ENCODE measurements around the gene SMG1.
"Not testable (repeated sequence)": the region's sequence is repeated elsewhere in the genome, so short reads cannot be mapped to it uniquely, and the experiment has no call there.

The SMG1 gene

GRCh38 chr16:18877734-18878133 lies 48.5 kb downstream of the SMG1 start:
- H3K4me1 ChIP-seq (ENCODE audit: insufficient read depth, low read length); H3K27ac ChIP-seq (ENCODE audit: low read depth, low read length); H3K9ac ChIP-seq (ENCODE audit: low read length); H3K4me3 ChIP-seq (ENCODE audit: low read depth in 1 of 2, low read length in 2 of 2); H3K27me3 ChIP-seq (ENCODE audit: control insufficient read depth in 1 of 2, insufficient read depth in 2 of 2, low read length in 2 of 2); H3K9me3 ChIP-seq (ENCODE audit: low read length); H3K36me3 ChIP-seq (ENCODE audit: insufficient read depth, low read length): not testable (repeated sequence)

GRCh38 chr16:18877259-18877658 lies 48.9 kb downstream of the SMG1 start:
- not testable (repeated sequence) for H3K36me3 ChIP-seq (ENCODE audit: insufficient read depth, low read length); H3K27me3 ChIP-seq (ENCODE audit: control insufficient read depth in 1 of 2, insufficient read depth in 2 of 2, low read length in 2 of 2); H3K4me3 ChIP-seq (ENCODE audit: low read depth in 1 of 2, low read length in 2 of 2); H3K9ac ChIP-seq (ENCODE audit: low read length); H3K27ac ChIP-seq (ENCODE audit: low read depth, low read length); H3K4me1 ChIP-seq (ENCODE audit: insufficient read depth, low read length); H3K9me3 ChIP-seq (ENCODE audit: low read length)

GRCh38 chr16:18876301-18876700 lies 49.9 kb downstream of the SMG1 start:
- not testable (repeated sequence) for H3K4me1 ChIP-seq (ENCODE audit: insufficient read depth, low read length); H3K9ac ChIP-seq (ENCODE audit: low read length); H3K27me3 ChIP-seq (ENCODE audit: control insufficient read depth in 1 of 2, insufficient read depth in 2 of 2, low read length in 2 of 2); H3K36me3 ChIP-seq (ENCODE audit: insufficient read depth, low read length); H3K27ac ChIP-seq (ENCODE audit: low read depth, low read length); H3K4me3 ChIP-seq (ENCODE audit: low read depth in 1 of 2, low read length in 2 of 2); H3K9me3 ChIP-seq (ENCODE audit: low read length)

GRCh38 chr16:18869043-18869771 lies 57.0 kb downstream of the SMG1 start:
- not testable (repeated sequence) for H3K27ac ChIP-seq (ENCODE audit: low read depth, low read length); H3K4me3 ChIP-seq (ENCODE audit: low read depth in 1 of 2, low read length in 2 of 2); H3K36me3 ChIP-seq (ENCODE audit: insufficient read depth, low read length); H3K4me1 ChIP-seq (ENCODE audit: insufficient read depth, low read length); H3K9ac ChIP-seq (ENCODE audit: low read length); H3K27me3 ChIP-seq (ENCODE audit: control insufficient read depth in 1 of 2, insufficient read depth in 2 of 2, low read length in 2 of 2); H3K9me3 ChIP-seq (ENCODE audit: low read length)

GRCh38 chr16:18866277-18866823 lies 59.9 kb downstream of the SMG1 start:
- not testable (repeated sequence) for H3K36me3 ChIP-seq (ENCODE audit: insufficient read depth, low read length); H3K27ac ChIP-seq (ENCODE audit: low read depth, low read length); H3K27me3 ChIP-seq (ENCODE audit: control insufficient read depth in 1 of 2, insufficient read depth in 2 of 2, low read length in 2 of 2); H3K9me3 ChIP-seq (ENCODE audit: low read length); H3K4me1 ChIP-seq (ENCODE audit: insufficient read depth, low read length); H3K9ac ChIP-seq (ENCODE audit: low read length); H3K4me3 ChIP-seq (ENCODE audit: low read depth in 1 of 2, low read length in 2 of 2)

GRCh38 chr16:18862891-18863290 lies 63.3 kb downstream of the SMG1 start:
- not testable (repeated sequence) for H3K27me3 ChIP-seq (ENCODE audit: control insufficient read depth in 1 of 2, insufficient read depth in 2 of 2, low read length in 2 of 2); H3K36me3 ChIP-seq (ENCODE audit: insufficient read depth, low read length)

GRCh38 chr16:18855196-18855595 lies 71.0 kb downstream of the SMG1 start:
- Histone ChIP-seq H3K4me1 (ENCODE audit: insufficient read depth, low read length) (no peaks in the 10 kb centered on the region), H3K9ac (ENCODE audit: low read length) (no peak overlapping the region), H3K36me3 (ENCODE audit: insufficient read depth, low read length) (peaks cover 27% of the 10 kb centered on the region), H3K27me3 (ENCODE audit: control insufficient read depth in 1 of 2, insufficient read depth in 2 of 2, low read length in 2 of 2) (no peaks in the 10 kb centered on the region), H3K27ac (ENCODE audit: low read depth, low read length) (no peak overlapping the region), H3K4me3 (ENCODE audit: low read depth in 1 of 2, low read length in 2 of 2) (no peak overlapping the region), H3K9me3 (ENCODE audit: low read length) (no peaks in the 10 kb centered on the region)

More at GRCh38 chr16:18862891-18863290, 63.3 kb downstream of the SMG1 start:
- H3K27ac ChIP-seq (ENCODE audit: low read depth, low read length); H3K4me1 ChIP-seq (ENCODE audit: insufficient read depth, low read length); H3K4me3 ChIP-seq (ENCODE audit: low read depth in 1 of 2, low read length in 2 of 2); H3K9ac ChIP-seq (ENCODE audit: low read length); H3K9me3 ChIP-seq (ENCODE audit: low read length): not testable (repeated sequence)

- Histone ChIP-seq H3K9me3 (ENCODE audit: low read length) (no peaks in the 10 kb centered on the region), H3K27ac (ENCODE audit: low read depth, low read length) (no peak overlapping the region), H3K27me3 (ENCODE audit: control insufficient read depth in 1 of 2, insufficient read depth in 2 of 2, low read length in 2 of 2) (no peaks in the 10 kb centered on the region), H3K9ac (ENCODE audit: low read length) (no peak overlapping the region), H3K36me3 (ENCODE audit: insufficient read depth, low read length) (peaks cover 41% of the 10 kb centered on the region), H3K4me1 (ENCODE audit: insufficient read depth, low read length) (no peaks in the 10 kb centered on the region), H3K4me3 (ENCODE audit: low read depth in 1 of 2, low read length in 2 of 2) (no peak overlapping the region)
These were observed 72.5 kb downstream of the SMG1 start for GRCh38 chr16:18853694-18854093.

GRCh38 chr16:18852647-18853046 lies 73.6 kb downstream of the SMG1 start:
- Histone ChIP-seq H3K9me3 (ENCODE audit: low read length) (no peaks in the 10 kb centered on the region), H3K27me3 (ENCODE audit: control insufficient read depth in 1 of 2, insufficient read depth in 2 of 2, low read length in 2 of 2) (no peaks in the 10 kb centered on the region), H3K4me3 (ENCODE audit: low read depth in 1 of 2, low read length in 2 of 2) (no peak overlapping the region), H3K27ac (ENCODE audit: low read depth, low read length) (no peak overlapping the region), H3K36me3 (ENCODE audit: insufficient read depth, low read length) (peaks cover 48% of the 10 kb centered on the region), H3K9ac (ENCODE audit: low read length) (no peak overlapping the region), H3K4me1 (ENCODE audit: insufficient read depth, low read length) (no peaks in the 10 kb centered on the region)

GRCh38 chr16:18846416-18846815 lies 79.8 kb downstream of the SMG1 start:
- Histone ChIP-seq H3K9me3 (ENCODE audit: low read length) (no peaks in the 10 kb centered on the region), H3K36me3 (ENCODE audit: insufficient read depth, low read length) (peaks cover 70% of the 10 kb centered on the region), H3K27me3 (ENCODE audit: control insufficient read depth in 1 of 2, insufficient read depth in 2 of 2, low read length in 2 of 2) (no peaks in the 10 kb centered on the region), H3K27ac (ENCODE audit: low read depth, low read length) (no peak overlapping the region), H3K4me3 (ENCODE audit: low read depth in 1 of 2, low read length in 2 of 2) (no peak overlapping the region), H3K4me1 (ENCODE audit: insufficient read depth, low read length) (no peaks in the 10 kb centered on the region), H3K9ac (ENCODE audit: low read length) (no peak overlapping the region)

GRCh38 chr16:18842565-18842964 lies 83.6 kb downstream of the SMG1 start:
- Histone ChIP-seq H3K27me3 (ENCODE audit: control insufficient read depth in 1 of 2, insufficient read depth in 2 of 2, low read length in 2 of 2) (no peaks in the 10 kb centered on the region), H3K4me1 (ENCODE audit: insufficient read depth, low read length) (no peaks in the 10 kb centered on the region), H3K4me3 (ENCODE audit: low read depth in 1 of 2, low read length in 2 of 2) (no peak overlapping the region), H3K9ac (ENCODE audit: low read length) (no peak overlapping the region), H3K9me3 (ENCODE audit: low read length) (no peaks in the 10 kb centered on the region), H3K36me3 (ENCODE audit: insufficient read depth, low read length) (peaks cover 67% of the 10 kb centered on the region), H3K27ac (ENCODE audit: low read depth, low read length) (no peak overlapping the region)

- Histone ChIP-seq H3K27ac (ENCODE audit: low read depth, low read length) (no peak overlapping the region), H3K9me3 (ENCODE audit: low read length) (no peaks in the 10 kb centered on the region), H3K36me3 (ENCODE audit: insufficient read depth, low read length) (peaks cover 68% of the 10 kb centered on the region), H3K9ac (ENCODE audit: low read length) (no peak overlapping the region), H3K4me3 (ENCODE audit: low read depth in 1 of 2, low read length in 2 of 2) (no peak overlapping the region), H3K4me1 (ENCODE audit: insufficient read depth, low read length) (no peaks in the 10 kb centered on the region), H3K27me3 (ENCODE audit: control insufficient read depth in 1 of 2, insufficient read depth in 2 of 2, low read length in 2 of 2) (no peaks in the 10 kb centered on the region)
These were observed 84.2 kb downstream of the SMG1 start for GRCh38 chr16:18841833-18842525.

Measured in muscle layer of colon (tissue), 2 donors.